Kidney (tissue), 14 donors: ENCODE measurements around the gene ZNF224. TPM values are rescaled to one million over a fixed set of nuclear protein-coding genes. Genes with fewer than 3 reads are reported as not detected.
"Not testable (repeated sequence)": the region's sequence is repeated elsewhere in the genome, so short reads cannot be mapped to it uniquely, and the experiment has no call there.

Experiments
- DNase-seq, 5 donors: peaks; one replicate each; pipeline ENCODE4 v3.0.0-alpha.2; 2013 to 2020
- FAIRE-seq: peaks from 2 replicates; lab custom pipeline; 2012; peaks lifted over from hg19 to GRCh38; lab: Jason Lieb, UNC
- H3K27ac ChIP-seq, 2 donors: one replicate each; pipeline ENCODE4 v1.7.0; 2013; ENCODE audit warnings: low read depth in 2 of 2, low read length in 2 of 2, inconsistent platforms in 1 of 2
- H3K27me3 ChIP-seq: one replicate; pipeline ENCODE4 v1.7.1; 2013; ENCODE audit warnings: low read length, inconsistent platforms; ENCODE audit not compliant: control insufficient read depth, insufficient read depth
- H3K36me3 ChIP-seq, 3 donors: one replicate each; pipeline versions ENCODE4 v1.7.0 to v1.7.1; 2013; ENCODE audit warnings: low read length in 3 of 3, control low read depth in 1 of 3, inconsistent platforms in 1 of 3; ENCODE audit not compliant: insufficient read depth in 3 of 3, control insufficient read depth in 2 of 3
- H3K4me1 ChIP-seq, 3 donors: one replicate each; pipeline versions ENCODE4 v1.7.0 to v1.7.1; 2013; ENCODE audit warnings: low read length in 3 of 3, inconsistent platforms in 1 of 3, low read depth in 1 of 3; ENCODE audit not compliant: control insufficient read depth in 2 of 3, insufficient read depth in 2 of 3
- H3K4me3 ChIP-seq, 3 donors: one replicate each; pipeline versions ENCODE4 v1.7.0 to v1.8.1; 2013; ENCODE audit warnings: low read length in 3 of 3, control low read depth in 1 of 3, inconsistent platforms in 1 of 3
- H3K9ac ChIP-seq, 3 donors: one replicate each; pipeline versions ENCODE4 v1.7.0 to v1.7.1; 2013; ENCODE audit warnings: low read length in 3 of 3, control low read depth in 1 of 3, inconsistent platforms in 1 of 3
- H3K9me3 ChIP-seq, 3 donors: one replicate each; pipeline versions ENCODE4 v1.7.0 to v1.7.1; 2013; ENCODE audit warnings: low read length in 3 of 3, control low read depth in 1 of 3, inconsistent platforms in 1 of 3; ENCODE audit not compliant: control insufficient read depth in 2 of 3, insufficient read depth in 1 of 3
- intact Hi-C: fragments of 100-400 bp; cut with DNase I; formaldehyde crosslinking; loops from one replicate; pipeline ENCODE4 v1.11.1; 2022
- polyA plus RNA-seq: library from polyadenylated mRNA; stranded (reverse); fragments of 350-450 nt; fragmentation: Illumina TruSeq; extraction: RNeasy Lipid Tissue Mini Kit (QIAGEN cat#74804); gene quantifications from one replicate; pipeline ENCODE4 v1.2.3, GENCODE V29; 2014; ENCODE audit warnings: low read depth, low replicate concordance; ENCODE audit not compliant: insufficient read depth
- total RNA-seq: library from RNA; stranded (reverse); fragmentation: NEBNext Ultra II Directional; extraction: Animal tissue kit (Norgen Biotek cat#: 25700); gene quantifications from one replicate; pipeline ENCODE4 v1.2.1, GENCODE V29; 2021
- TF ChIP-seq, protein P1 (sequence below): IDR thresholded peaks from 3 replicates; pipeline ENCODE4 v1.5.1; 2012; ENCODE audit warnings: mild to moderate bottlenecking, moderate library complexity, borderline replicate concordance; ENCODE audit not compliant: insufficient read depth; ENCODE audit errors: extremely low read depth
- donor health status: control.
- donor health status: control.
- donor health status: control.
- donor health status: control.
- donor health status: control.
- donor health status: DM: yes; HTN: yes; CAD: no.
- donor health status: Normal renal cell carcinoma (clear cell type).

Gene ZNF224
- total and polyA plus RNA-seq, 2 donors from 2014 or later, result 7.8 to 34.0 TPM

DNA sequence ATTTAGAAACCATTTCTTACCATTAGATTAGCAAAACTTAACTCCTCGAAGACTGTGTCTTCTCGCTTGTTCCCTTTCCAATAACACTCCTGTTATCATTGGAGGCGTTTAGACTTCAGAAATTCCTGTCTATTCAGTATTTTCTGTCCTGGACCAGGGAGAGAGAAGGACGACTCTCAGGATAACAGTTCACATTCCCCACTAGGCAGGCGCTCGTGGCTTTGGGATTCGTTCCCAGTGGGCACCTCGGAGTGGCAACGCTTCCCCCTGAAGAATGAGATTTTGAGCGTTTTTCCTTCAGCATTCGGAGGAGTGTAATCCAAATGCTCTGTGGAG is 18.6 kb downstream of the ZNF224 start:
- peaks cover 0 to 6% (median 3%) of the 10 kb centered on the region in 3 donors for H3K4me1 ChIP-seq

DNA sequence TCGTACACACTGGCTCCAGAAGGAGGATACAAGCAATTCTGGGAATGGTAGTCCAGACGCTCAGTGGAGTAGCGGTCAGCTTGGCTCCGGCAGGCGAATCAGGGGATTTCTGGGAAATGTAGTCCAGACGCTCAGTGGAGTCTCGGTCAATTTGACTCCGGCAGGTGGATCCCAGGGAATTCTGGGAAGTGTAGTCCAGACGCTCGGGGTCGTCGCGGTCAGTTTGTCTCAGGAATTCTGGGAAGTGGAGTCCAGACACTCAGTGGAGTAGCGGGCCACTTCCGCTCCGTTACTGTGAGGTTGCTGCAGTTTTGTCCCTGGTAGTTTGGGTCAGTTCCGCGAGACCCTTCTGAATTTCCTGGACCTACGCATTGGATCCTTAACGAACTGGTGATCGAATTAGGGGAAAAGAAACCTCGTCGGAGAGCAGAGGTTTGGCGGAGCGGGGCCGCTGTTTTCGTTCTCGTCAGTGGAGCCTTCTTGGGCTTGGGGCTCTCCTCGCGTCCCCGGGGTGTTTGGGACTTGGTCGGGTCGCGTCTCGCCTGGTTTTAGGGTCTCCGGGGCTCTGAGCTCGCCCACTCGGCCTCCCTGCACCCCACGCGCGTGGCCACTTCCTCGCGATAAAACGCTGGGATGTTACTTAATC is 19.1 kb downstream of the ZNF224 start, which contains the start of gene ZNF225:
Gene ZNF225 (plus strand): TSS at position 262 of the 646 bp plus-strand sequence. CDS start 2,429 bp downstream, outside the sequence.
- TF ChIP-seq, protein P1, sequence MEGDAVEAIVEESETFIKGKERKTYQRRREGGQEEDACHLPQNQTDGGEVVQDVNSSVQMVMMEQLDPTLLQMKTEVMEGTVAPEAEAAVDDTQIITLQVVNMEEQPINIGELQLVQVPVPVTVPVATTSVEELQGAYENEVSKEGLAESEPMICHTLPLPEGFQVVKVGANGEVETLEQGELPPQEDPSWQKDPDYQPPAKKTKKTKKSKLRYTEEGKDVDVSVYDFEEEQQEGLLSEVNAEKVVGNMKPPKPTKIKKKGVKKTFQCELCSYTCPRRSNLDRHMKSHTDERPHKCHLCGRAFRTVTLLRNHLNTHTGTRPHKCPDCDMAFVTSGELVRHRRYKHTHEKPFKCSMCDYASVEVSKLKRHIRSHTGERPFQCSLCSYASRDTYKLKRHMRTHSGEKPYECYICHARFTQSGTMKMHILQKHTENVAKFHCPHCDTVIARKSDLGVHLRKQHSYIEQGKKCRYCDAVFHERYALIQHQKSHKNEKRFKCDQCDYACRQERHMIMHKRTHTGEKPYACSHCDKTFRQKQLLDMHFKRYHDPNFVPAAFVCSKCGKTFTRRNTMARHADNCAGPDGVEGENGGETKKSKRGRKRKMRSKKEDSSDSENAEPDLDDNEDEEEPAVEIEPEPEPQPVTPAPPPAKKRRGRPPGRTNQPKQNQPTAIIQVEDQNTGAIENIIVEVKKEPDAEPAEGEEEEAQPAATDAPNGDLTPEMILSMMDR, result no peak
- Histone ChIP-seq H3K4me3 (peak within 1 kb of the TSS; percentile 93 to 98 (median 95)), H3K4me1 (peaks cover 0 to 6% (median 3%) of the 10 kb centered on the region in 3 donors), H3K9ac (peak within 1 kb of the TSS; percentile 71 to 98 (median 89)), H3K27ac (peak within 1 kb of the TSS; percentile 38 to 52), H3K36me3 (peaks cover 0 to 12% (median 8%) of the 10 kb centered on the region in 3 donors), H3K9me3 (peaks cover 0 to 13% (median 2%) of the 10 kb centered on the region in 3 donors), H3K27me3 (no peaks in the 10 kb centered on the region)
- DNase-seq (peak; percentile 97 to 100 (median 98)), FAIRE-seq (peak; percentile 98)
- intact Hi-C loops, result no loop called here

More for the DNA sequence above, 18.6 kb downstream of the ZNF224 start:
- intact Hi-C loops, result no loop called here
- Histone ChIP-seq H3K4me3 (peak overlapping the region; percentile 93 to 98 (median 95)), H3K9me3 (peaks cover 3 to 18% (median 5%) of the 10 kb centered on the region in 3 donors), H3K36me3 (peaks cover 0 to 9% (median 5%) of the 10 kb centered on the region in 3 donors), H3K27ac (no peak overlapping the region), H3K27me3 (no peaks in the 10 kb centered on the region), H3K9ac (peak overlapping the region; percentile 18 to 98 (median 80))
- DNase-seq (no peak), FAIRE-seq (no peak)
- TF ChIP-seq, protein P1, result no peak

DNA sequence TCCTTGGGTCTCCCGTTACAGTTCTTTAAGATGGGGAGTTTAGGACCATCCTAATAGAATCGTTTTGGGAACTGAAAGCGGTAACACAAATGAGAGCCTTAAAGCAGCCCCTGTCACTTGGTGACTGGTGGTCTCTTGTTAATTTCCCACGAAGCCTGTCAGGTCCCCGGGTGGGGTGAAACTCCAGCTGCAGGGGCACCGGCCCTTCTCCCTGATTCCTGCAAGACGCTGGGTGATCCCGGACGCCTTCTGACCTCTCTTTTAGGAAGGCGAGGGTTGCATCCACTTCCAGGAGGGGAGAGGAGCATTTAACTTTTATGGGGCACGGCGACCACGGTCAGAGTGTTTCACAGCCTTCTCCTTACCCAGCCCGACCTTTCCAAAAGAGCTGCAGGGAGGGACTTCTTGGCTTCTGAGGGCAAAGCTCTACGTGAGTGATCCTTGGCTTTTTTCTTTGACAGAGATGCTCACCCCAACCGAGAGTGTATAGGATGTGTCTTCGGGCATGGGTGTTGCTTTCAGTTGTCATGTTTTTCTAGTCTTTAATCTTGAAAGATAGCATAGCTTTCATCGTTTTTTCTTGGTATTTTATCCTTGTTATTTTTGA is 19.7 kb downstream of the ZNF224 start:
- H3K9me3 ChIP-seq, result peaks cover 0 to 10% (median 0%) of the 10 kb centered on the region in 3 donors
- DNase-seq (peak in 2 of 5 donors; percentile 58 to 69), FAIRE-seq (no peak)
- H3K9ac ChIP-seq, result peak overlapping the region; percentile 13 to 98 (median 89)
- peaks cover 0 to 15% (median 12%) of the 10 kb centered on the region in 3 donors for H3K36me3 ChIP-seq
- intact Hi-C loops, result no loop called here
- H3K27ac ChIP-seq, result peak overlapping the region; percentile 38 to 52
- TF ChIP-seq, protein P1, result no peak
- no peaks in the 10 kb centered on the region for H3K27me3 ChIP-seq
- peak overlapping the region; percentile 93 to 98 (median 95) for H3K4me3 ChIP-seq
- peaks cover 0 to 6% (median 3%) of the 10 kb centered on the region in 3 donors for H3K4me1 ChIP-seq

DNA sequence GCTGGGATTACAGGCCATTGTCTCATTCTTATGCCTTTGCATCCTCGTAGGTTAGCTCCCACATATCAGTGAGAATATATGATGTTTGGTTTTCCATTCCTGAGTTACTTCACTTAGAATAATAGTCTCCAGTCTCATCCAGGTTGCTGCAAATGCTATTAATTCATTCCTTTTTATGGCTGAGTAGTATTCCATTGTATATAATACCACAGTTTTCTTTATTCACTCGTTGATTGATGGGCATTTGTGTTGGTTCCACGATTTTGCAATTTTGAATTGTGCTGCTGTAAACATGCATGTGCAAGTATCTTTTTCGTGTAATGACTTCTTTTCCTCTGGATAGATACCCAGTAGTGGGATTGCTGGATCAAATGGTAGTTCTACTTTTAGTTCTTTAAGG is 27.0 kb downstream of the ZNF224 start:
- DNase-seq, H3K27me3 ChIP-seq, intact Hi-C loops, H3K4me3 ChIP-seq, H3K4me1 ChIP-seq, H3K27ac ChIP-seq, H3K9ac ChIP-seq, H3K9me3 ChIP-seq, FAIRE-seq: not testable (repeated sequence)
- H3K36me3 ChIP-seq, result peaks cover 6 to 28% (median 24%) of the 10 kb centered on the region in 3 donors
